ENCODE data around the gene ZNF385B. TPM values are rescaled to one million over a fixed set of nuclear protein-coding genes. Genes with fewer than 3 reads are reported as not detected.

Gene ZNF385B
- total RNA-seq, 1 donor from 2014 or later: 0.11 TPM

DNA sequence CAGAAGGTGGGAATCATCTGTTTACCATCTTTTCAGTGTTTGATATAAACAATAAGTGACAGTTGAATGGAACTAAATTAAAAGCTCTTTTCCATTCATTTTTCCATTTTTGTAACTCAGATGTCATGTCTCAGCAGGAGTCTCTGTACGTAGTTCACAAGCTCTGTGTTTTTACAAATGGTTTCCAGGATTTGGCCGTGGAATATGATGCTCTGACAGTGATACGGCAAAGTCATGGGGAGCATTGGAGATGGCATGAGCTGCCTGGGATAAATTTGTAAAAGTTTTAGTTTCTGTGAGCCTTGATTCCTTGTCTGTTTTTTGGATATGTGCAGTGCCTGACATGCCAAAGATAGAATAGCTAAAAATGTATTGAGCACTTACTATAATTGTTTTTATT lies 428.7 kb downstream of the ZNF385B start:
- peaks cover 9% of the 10 kb centered on the region for H3K4me1 Mint-ChIP-seq
- no peak for DNase-seq (ENCODE audit: low spot score in 2 of 2, unreplicated experiment in 2 of 2)
- no peak for TF ChIP-seq CTCF (IDR thresholded peaks at IDR 0.05; ENCODE audit: unreplicated experiment)
- H3K9me3 Mint-ChIP-seq: no peaks in the 10 kb centered on the region
- H3K27me3 Mint-ChIP-seq (ENCODE audit: low read depth): peaks cover 31% of the 10 kb centered on the region
- H3K4me3 Mint-ChIP-seq: no peak overlapping the region
- H3K27ac Mint-ChIP-seq: no peak overlapping the region
- H3K36me3 Mint-ChIP-seq: no peaks in the 10 kb centered on the region

- no peak overlapping the region for H3K27ac Mint-ChIP-seq
- no peaks in the 10 kb centered on the region for H3K36me3 Mint-ChIP-seq
- H3K4me3 Mint-ChIP-seq: no peak overlapping the region
- DNase-seq (ENCODE audit: low spot score in 2 of 2, unreplicated experiment in 2 of 2): no peak
- H3K27me3 Mint-ChIP-seq (ENCODE audit: low read depth): peaks cover 44% of the 10 kb centered on the region
- peaks cover 7% of the 10 kb centered on the region for H3K4me1 Mint-ChIP-seq
- no peaks in the 10 kb centered on the region for H3K9me3 Mint-ChIP-seq
- no peak for TF ChIP-seq CTCF (IDR thresholded peaks at IDR 0.05; ENCODE audit: unreplicated experiment)
Observed at GRCh38 chr2:179429597-179429996, 431.8 kb downstream of the ZNF385B start.

- no peaks in the 10 kb centered on the region for H3K36me3 Mint-ChIP-seq
- no peak for DNase-seq (ENCODE audit: low spot score in 2 of 2, unreplicated experiment in 2 of 2)
- no peak for TF ChIP-seq CTCF (IDR thresholded peaks at IDR 0.05; ENCODE audit: unreplicated experiment)
- peaks cover 47% of the 10 kb centered on the region for H3K27me3 Mint-ChIP-seq (ENCODE audit: low read depth)
- H3K4me1 Mint-ChIP-seq: peaks cover 7% of the 10 kb centered on the region
- no peak overlapping the region for H3K27ac Mint-ChIP-seq
- H3K9me3 Mint-ChIP-seq: no peaks in the 10 kb centered on the region
- no peak overlapping the region for H3K4me3 Mint-ChIP-seq
Observed at GRCh38 chr2:179429060-179429471, 432.3 kb downstream of the ZNF385B start.

DNA sequence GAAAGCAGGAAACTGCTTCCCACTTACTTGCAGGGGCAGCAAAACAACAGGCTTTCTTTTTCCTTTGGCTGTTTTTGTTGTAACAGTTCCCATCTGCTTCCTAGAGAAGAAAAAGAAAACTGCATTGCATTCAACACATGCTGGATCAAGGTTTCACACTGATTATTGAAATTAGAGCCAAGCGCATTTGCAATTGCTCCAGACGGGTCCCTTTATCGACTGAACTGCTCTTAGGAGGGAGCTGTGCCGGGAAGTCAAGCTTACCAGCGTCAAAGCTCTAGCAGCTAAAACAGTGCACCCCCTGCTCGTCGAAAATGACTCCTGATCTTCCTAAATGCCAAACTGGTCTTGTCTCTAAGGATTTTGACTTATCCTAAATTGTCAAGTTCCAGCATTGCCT lies 432.8 kb downstream of the ZNF385B start:
- H3K4me3 Mint-ChIP-seq: no peak overlapping the region
- peaks cover 51% of the 10 kb centered on the region for H3K27me3 Mint-ChIP-seq (ENCODE audit: low read depth)
- no peak for DNase-seq (ENCODE audit: low spot score in 2 of 2, unreplicated experiment in 2 of 2)
- peaks cover 9% of the 10 kb centered on the region for H3K4me1 Mint-ChIP-seq
- H3K36me3 Mint-ChIP-seq: no peaks in the 10 kb centered on the region
- no peaks in the 10 kb centered on the region for H3K9me3 Mint-ChIP-seq
- no peak for TF ChIP-seq CTCF (IDR thresholded peaks at IDR 0.05; ENCODE audit: unreplicated experiment)
- H3K27ac Mint-ChIP-seq: no peak overlapping the region

GRCh38 chr2:179427065-179427464 lies 434.3 kb downstream of the ZNF385B start:
- Mint-ChIP-seq H3K27me3 (ENCODE audit: low read depth) (peaks cover 47% of the 10 kb centered on the region), H3K9me3 (no peaks in the 10 kb centered on the region), H3K27ac (no peak overlapping the region), H3K36me3 (no peaks in the 10 kb centered on the region), H3K4me1 (peaks cover 18% of the 10 kb centered on the region), H3K4me3 (no peak overlapping the region)
- no peak for DNase-seq (ENCODE audit: low spot score in 2 of 2, unreplicated experiment in 2 of 2)
- no peak for TF ChIP-seq CTCF (IDR thresholded peaks at IDR 0.05; ENCODE audit: unreplicated experiment)

DNA sequence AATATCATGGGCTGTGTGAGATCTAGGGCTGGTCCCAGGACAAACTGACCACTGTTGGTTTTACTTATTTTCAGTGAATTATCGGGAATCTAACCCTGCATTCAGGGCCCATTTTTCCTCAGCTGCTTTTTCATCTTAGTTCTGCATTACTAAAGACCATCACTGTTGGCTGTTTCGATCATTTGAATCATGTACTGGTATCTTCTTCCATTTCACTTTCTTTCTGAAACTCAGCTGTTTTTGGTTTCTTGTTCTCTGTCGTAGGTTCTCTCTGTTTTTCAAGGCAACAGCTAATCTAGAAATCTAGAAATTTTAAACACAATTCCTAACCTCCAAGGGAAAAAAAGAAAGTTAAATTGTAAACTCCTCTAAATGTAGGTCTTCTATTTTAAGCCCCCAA lies 436.8 kb downstream of the ZNF385B start:
- H3K4me3 Mint-ChIP-seq: no peak overlapping the region
- peaks cover 40% of the 10 kb centered on the region for H3K27me3 Mint-ChIP-seq (ENCODE audit: low read depth)
- H3K4me1 Mint-ChIP-seq: peaks cover 19% of the 10 kb centered on the region
- H3K36me3 Mint-ChIP-seq: no peaks in the 10 kb centered on the region
- H3K9me3 Mint-ChIP-seq: no peaks in the 10 kb centered on the region
- no peak for DNase-seq (ENCODE audit: low spot score in 2 of 2, unreplicated experiment in 2 of 2)
- TF ChIP-seq CTCF (IDR thresholded peaks at IDR 0.05; ENCODE audit: unreplicated experiment): no peak
- H3K27ac Mint-ChIP-seq: no peak overlapping the region
